HTERT RPE-1 (cell line): Measurements from ENCODE around the gene PXMP4.

ENCODE experiments used
- in situ Hi-C: fragments of 300-500 bp; cut with MboI; formaldehyde crosslinking; loops from 4 replicates; pipeline ENCODE4 v1.14.3; 2020; ENCODE audit warnings: low sequenced_read_pairs

PXMP4 gene

DNA sequence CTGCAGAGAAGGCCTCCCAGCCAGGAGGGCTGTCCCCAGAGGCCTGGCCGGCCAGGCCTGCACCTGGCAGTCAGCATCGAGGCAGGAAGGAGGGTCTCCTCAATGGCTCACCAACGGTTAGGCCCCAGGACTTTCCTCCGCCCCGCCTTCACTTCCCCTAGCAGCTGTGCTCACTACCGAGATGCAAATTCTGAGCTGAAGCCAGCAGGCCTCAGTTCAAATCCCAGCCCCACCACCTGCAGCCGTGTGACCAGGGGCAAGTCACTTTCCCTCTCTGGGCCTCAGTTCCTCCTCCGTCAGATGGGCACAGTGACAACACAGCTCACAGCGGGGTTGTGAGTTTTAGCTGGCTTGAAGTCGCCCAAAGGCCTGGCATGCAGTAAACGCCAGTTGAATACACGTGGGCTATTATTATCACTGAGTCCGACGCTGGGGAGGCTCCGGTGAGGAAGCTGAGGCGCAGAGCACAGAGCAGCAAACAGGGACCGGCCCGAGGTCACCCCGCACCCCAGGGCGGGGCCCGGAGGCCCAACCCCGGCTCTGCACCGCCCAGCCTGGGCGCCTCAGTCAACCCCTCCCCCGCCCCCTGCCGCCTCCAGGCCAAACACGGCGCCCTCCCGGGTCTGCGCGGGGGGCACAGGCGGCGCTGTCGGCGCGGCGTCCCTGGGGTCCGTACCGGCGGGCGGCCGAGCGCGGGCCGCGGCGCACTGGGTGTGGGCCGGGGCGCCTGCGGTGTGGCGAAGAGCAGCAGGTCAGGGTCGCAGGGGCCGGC, 34.6 kb downstream of the PXMP4 start:
- in situ Hi-C loops: no loop called here

DNA sequence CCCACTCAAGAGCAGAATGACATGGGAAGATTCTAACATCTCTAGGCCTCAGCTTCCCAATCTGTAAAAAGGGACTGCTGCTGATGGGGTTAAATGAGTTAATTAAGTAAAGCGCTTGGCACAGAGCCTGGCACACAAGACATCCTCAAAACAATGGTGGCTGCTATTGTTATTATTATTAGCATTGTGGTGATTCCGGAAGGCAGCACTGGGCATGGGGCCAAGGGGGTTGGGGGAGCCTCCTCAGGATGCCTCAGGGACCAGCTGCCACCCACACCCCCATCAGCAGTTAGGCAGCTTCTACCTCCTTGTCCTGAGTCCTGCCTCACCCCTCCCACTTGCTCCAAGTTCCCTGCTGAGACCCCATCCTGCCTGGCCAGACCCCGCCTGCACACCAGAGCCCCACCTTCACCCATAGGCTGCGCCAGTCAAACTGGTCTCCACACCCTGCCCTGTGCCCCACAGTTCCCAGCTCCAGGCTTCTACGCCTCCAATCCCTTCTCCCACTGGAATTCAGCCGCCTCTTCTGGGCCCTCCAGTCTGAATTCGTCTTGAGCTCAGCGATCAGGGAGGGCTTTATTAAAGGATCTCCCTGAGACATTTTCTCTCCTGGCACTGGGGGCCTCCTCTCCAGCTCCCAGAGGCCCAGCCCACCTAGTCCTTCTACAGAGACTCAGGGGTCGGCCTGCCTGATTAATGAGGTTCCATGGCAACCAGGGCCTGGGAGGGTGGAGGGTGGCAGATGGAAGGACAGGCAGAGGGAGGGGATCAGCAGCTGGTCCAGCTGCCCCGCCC, 35.4 kb downstream of the PXMP4 start:
- in situ Hi-C loops: no loop called here

DNA sequence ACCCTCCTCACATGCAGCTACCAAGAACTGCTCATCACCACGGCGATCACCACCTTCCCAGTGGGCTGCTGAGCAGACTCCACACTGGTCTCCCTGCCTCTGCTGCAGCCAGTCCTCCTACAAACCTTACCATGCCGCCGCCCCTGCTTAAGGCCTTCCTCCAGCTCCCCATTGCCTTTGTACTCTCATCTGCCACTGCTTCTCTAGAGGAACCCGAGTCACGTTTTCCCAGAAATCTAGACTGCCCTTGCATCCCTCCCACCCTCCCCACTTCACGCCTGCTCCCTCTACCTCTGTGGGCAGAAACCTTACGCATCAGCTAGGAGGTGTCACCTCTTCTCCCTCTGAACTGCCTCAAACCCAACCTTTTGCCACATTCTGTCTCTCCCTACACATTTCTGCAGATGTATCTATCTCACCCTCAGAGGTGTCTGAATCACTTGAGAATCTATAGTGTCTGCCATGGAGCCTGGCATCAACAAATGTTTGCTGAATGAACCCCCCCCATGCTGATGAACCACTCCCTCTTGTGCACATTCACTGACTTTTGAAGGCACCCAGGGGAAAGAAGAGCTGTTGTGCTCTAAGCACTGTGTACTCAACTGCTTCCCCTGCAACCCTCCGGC, 38.3 kb downstream of the PXMP4 start:
- in situ Hi-C loops: no loop called here

DNA sequence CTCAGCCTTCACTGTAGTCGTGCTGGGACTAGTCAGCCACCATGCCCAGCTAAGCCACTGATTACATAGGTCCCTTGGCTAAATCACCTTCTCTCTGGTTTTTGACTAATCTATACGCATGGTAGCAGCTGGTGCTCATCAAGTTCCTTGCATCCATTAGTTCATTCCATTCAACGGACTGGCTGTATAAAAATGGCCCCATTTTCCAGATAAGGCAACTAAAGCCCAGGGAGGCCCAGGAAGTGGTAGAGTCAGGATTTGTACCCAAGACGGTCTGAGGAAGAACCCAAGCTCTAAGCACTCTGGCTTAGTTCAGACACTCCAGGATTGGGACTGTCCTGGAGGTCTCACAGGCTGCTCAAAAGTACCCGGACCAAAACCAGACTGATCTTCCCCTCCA, 38.8 kb downstream of the PXMP4 start:
- in situ Hi-C loops: no loop called here

DNA sequence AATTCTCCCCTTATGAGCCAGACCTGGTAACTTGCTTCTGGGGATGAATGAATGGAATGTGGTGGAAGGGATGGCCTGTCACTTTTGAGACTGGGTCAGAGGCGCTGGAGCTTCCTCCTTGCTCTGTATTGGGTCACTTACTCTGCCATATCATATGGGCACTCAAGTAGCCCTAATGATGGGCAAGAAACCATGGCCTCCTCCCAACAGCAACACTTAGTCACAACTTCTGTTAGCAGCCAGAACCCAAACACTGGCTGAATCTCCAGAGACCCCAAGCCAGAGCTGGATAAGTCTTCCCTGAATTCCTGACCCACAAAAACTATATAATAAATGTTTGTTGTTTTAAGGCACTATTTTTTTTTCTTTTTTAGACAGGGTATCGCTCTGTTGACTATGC, 39.4 kb downstream of the PXMP4 start:
- in situ Hi-C loops: no loop called here

DNA sequence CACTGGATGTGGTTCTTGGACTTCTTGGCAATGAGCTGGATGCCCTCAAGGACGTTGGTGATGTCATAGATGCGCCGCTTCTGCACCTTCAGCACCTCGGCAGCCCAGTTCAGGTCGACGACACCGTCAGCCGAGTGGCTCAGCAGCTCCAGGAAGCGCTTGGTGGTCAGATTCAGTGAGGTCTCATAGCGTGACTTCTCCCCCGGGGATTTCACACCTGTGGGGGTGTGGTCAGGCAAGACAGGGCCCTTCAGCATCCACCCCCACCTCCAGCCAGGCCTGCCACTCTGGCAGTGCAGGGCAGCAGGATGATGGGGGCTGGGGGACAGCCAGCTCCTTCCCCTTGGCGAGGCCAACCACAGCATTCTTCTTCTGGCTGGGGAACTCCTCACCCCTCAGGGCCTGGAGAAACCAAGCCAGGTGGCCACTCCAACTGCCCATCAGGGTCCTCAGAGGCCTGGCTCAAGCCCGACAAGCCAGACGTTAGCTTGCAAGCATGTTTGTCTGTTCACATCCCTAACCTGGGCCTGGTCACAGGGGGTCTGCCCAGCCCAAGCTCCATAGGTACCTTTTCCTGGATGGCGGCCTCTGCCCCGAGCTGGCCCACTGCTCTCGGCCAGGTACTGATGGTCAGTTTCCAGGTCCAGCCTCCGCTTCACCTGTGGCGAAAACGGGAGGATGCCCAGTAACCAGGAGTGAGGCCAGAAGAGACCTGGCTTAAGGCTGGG, 40.2 kb downstream of the PXMP4 start:
- in situ Hi-C loops: no loop called here

DNA sequence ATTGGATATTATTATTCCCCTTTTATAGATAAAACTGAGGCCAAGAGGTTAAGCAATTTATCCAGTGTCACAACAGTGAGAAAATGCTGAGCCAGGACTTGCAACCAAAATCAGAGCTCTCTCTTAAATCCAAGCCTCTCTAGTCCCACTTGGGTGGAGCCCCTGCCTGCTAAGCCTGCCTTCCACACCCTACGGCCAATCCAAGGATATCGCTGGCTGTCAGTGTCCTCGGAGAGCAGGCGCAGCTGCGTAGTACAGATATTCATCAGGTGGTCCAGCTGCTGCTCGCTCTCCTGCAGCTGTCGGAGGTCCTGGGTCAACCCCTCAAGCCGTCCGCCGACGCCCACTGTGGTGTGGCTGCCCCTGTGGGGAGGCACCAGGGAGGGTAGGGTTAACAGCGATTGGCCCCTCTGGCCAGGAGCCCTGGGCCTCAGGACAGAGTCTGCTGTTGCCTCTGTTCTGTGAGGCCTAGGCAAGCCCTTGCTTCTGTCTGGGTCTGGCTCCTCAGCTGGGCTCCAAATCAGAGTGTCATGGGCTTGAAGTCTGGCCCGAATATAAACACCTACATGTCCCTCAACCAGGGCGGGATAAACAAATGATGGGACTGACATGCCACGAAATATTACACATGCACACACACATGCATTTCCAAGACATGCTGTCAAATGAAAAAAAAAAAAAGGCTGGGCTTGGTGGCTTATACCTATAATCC, 42.0 kb downstream of the PXMP4 start:
- in situ Hi-C loops: no loop called here

DNA sequence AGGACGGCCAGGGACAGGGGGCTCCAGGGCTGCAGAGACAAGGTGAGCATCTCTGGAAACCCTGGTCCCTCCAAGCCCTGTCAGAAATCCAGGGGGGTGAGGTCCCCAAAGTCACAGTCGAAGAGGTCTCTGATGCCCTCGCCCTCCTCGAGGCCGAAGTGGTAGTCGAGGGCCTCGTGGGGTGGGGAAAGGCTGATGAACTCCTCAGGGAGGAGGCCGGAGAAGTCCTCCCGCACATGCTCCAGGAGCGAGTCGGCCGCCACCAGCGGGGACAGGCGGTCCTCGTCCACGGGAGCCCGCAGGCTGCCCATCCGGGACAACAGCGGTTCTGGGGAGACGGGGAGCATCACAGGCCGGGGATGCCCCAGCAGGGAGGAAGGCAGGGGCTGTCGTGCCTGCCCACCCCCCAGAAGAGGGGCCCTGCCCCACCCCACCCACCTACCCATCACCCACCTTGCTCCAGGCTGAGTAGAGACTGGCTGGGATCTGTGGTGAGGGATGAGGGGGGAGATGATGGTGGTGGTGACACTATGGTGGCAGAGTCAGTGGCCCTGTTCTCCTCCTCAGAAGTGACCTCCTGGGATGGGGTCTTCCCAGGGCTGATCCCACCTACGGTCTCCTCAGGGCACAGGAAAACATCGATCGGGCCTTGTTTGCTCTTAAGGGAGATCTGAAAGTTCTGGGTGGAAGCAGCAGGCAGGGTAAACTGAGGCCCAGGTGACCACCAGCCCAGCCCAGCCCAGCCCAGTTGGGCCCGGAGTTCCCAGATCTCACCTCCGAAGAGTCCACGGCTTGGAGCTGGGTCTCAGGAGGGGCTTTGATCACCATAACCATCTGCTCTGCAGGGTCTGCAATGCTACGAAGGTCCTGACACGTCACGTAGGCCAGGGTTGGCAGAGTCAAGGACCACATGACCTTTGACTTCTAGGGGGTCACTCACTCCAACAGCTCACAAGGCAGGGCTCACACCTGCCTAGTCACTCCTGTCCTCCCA, 43.2 kb downstream of the PXMP4 start:
- in situ Hi-C loops: no loop called here

DNA sequence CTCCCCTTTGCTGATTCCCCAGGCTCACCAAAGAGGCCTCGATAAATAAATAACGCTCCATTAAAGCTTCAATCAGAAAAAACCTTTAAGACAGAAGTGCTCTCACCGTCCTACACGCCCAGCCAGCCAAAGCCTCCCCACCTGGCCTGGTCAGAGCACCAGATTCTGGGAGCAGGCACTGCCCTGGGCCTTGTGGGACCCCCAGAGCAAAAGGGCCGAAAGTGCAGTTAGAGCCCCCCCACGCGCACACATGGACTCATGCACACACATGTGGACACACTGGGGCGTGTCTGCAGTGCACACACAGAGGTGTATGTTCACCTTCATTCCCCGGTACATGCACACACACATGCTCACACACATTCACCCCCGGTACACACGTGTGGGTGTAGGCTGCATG, 44.0 kb downstream of the PXMP4 start:
- in situ Hi-C loops: no loop called here

DNA sequence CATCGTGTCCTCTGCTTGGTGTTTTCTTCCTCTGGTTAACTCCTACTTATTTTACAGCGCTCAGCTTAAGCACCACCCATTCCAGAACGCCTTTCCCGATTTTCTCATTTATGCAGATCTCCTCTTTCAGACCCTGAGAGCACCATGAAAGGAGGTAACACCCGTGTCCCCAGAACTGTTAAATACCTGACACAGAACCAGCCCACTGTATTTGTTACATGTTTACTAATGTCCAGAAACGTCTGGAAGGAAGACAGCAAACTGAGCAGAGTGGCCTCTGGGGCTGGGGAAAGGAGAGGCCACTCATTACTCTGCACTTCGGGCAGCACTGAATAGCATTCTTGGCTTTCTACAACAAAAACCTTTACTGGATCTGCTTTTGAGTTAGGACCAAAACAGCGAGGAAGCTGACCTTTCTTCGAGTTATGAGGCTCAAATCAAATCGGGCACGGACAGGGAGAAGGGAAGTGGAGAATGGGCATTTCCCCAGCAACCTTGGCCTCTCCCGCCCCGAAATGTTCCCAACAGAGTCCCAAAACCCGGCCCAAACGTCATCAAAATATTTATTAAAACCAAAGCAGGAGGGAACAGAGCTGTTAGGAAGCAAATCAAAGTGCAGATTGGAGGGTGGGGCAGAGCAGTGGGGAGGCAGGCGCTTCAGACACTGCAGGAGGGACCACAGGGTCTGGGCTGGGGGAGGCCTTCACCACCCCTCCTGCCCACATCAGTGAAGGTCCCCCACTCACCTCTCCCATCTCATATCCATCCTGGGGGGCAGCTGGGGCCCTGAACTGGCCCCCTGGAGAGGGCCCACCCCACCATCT, 44.8 kb downstream of the PXMP4 start:
- in situ Hi-C loops: no loop called here

DNA sequence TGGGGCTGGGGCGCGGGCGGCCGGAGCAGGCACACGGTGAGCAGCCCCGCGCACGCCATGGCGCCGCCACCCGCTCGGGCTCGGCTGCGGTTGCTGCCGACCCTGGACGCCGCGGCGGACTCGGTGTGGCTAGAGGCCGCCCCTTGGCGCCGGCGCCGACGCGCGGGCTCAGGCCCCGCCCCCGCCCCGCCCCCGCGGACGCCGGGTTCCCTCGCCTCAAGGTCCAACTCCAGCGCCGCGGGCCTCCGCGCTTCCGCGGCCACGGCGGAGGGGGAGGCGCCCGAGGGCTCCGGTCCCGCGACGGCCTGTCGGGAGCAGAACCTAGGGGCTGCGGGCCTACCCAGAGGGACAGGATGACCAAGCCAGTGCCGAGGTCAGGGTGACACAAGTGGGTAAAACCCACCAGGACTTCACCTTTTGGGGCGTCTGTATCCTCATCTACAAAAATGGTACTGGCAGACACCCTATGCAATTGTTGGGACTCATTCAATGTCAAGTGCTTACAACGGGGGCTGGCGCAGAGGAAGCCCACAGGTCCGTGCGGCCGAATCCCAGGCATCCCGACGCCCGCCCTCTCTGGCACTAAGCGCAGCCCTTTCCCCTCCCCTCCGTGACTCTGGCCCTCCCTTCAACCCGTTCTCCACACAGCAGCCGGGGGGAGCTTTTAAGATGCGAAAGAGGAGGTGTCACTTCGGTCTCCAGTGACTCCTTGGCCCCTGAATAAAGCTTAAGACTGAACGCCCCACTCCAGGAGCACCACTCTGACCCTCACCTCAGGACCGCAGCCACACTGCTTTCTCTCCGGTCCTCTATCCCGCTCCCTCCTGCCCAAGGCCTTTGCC, 45.6 kb downstream of the PXMP4 start, which contains the start of gene NECAB3:
TSS of gene NECAB3 (minus strand) at position 135 of the 842 bp plus-strand sequence. CDS start at position 59, 76 bp downstream.
- in situ Hi-C loops: no loop called here

DNA sequence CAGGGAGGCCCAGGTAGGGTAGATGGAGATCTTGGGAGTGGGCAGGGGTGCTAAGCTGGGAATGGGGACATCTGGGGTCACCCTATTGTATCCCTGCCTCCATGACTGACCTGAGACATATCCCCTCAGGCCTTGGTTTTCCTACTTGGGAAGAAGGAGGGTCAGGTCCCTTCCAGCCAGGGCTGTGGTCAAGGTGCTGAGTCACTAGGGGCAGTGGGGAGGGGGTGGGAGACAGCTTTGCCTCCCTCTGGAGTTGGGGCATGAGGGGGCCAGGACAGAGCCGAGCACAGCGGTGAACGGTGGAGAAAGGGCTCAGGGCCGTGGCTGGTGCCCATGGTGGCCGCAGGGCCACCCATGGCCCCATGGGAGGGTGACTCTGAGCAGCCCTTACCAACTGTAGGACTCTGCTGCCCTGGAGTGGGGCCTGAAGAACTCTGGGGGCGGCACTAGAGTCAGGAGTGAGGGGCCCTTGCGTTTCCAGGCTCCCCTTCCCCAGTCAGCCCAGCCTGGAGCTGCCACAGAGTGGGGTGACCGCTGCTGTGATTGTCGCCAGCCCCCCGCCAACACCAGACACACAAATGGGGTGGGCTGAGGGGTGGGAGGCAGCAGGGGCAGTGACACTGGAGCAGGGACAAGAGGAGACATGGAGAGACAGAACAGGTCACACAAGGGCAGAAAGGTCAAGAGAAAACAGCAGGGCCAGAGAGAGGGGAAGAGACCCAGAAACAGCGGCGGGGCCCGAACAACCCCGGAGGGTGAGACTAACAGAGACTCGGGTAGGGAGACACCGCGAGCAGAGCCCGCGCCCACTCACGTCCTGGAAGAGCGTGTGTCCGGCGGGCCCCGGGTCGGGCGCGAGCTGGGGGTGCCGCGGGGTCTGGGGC, 46.5 kb downstream of the PXMP4 start:
- in situ Hi-C loops: no loop called here

DNA sequence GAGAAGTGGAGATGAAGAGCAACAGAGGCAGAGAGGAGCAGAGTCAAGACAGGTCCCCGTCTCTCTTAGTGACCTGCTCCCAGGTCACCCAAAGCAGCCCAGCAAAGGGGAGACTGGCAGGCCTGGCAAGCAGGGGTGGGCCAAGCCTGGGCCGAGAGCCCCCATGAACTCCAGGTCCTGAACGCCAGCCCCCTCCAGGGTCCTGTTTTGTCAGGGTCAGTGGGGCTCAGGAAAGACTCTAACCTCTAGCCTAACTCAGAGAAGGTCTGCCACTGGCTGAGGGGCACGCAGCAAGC, 47.0 kb downstream of the PXMP4 start:
- in situ Hi-C loops: no loop called here

DNA sequence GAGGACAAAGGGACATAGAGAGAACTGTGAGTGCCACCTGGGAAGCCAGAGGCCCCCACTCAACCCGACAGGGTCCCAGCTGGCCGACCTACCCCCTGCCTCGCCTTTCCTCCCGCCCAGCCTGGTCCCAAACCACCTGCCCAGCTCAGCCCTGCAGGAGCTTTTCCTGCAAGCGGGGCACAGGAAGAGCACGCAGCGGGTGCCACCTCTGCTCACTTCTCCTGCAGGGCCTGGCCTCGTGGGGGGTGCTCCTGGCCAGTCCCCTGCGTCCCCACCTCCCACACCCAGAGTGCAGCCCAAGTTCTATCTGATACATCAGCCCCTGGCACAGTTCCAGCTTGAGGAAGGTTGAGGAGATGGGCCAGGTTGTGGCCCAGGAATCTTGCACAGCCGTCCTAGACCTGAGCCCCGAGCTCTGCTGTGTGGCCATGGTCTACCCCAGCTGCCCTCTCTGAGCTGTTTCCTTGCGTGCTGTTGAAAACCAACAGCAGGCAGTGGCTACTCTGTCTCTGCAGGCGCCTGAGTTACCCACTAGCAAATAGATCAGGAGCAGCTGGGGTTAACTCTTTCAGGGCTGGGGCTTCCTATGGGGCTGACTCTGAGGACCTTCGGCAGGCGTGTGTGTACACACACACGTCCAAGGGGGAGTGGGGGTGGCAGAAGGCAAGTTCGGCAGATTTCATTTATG, 47.5 kb downstream of the PXMP4 start:
- in situ Hi-C loops: no loop called here

DNA sequence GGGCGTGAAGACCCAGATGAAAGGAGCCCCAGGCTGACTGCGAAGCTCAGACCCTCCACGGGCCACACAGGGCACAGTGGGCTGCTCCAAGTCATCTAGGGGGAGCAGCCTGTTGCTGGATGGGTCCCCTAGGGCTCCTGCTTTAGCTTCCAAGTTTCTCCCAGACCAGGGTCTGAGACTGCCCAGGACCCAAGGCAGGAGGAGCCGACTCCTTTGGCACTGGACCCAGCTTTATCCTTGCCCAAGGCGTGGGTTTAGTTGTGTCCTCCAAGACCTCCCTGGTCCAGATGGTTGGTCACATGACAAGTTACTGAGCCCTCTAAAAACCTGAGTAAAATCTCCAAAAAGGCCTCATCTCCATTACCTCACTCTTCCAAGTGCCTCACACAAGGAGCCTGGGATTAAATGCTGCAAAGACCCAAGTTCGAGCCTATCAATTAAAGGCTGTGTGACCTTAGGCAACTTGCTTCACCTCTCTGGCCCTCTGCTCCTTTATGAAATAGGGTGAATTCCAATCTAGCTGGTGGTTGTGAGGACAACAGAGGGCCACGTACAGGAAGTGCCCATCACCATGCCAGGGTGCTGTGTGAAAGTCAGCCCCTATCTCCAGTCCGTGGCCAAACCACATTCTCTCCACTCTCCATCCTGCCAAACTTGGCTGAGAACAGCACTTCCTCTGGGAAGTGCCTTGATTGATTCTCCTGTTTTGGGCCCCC, 48.4 kb downstream of the PXMP4 start:
- in situ Hi-C loops: no loop called here
